MM.1S (cell line): ENCODE results near the gene GSN.

ENCODE experiments used
- DNase-seq: peaks from one replicate; pipeline ENCODE4 v3.0.0-alpha.2; 2015
- H2AFZ ChIP-seq: fragments of 300-600 bp; sonication (generic); 2 replicates; pipeline ENCODE4 v1.6.0; 2016; ENCODE audit warnings: antibody characterized with exemption, low read length
- H3F3A ChIP-seq: fragments of 300-600 bp; sonication (generic); 2 replicates; pipeline ENCODE4 v1.6.1; 2016; ENCODE audit warnings: mild to moderate bottlenecking, antibody characterized with exemption, low read length, moderate library complexity, mixed read lengths; ENCODE audit not compliant: insufficient read depth
- H3K27ac ChIP-seq: fragments of 300-600 bp; sonication (generic); 2 replicates; pipeline ENCODE4 v1.5.1; 2016; ENCODE audit warnings: mild to moderate bottlenecking, low read length
- H3K27me3 ChIP-seq: fragments of 300-600 bp; sonication (generic); replicated peaks from 2 replicates; pipeline ENCODE4 v1.6.0; 2016; ENCODE audit warnings: low read length; ENCODE audit not compliant: insufficient read depth
- H3K36me3 ChIP-seq: fragments of 300-600 bp; sonication (generic); replicated peaks from 2 replicates; pipeline ENCODE4 v1.6.1; 2016; ENCODE audit warnings: mild to moderate bottlenecking, low read length, mixed read lengths; ENCODE audit not compliant: insufficient read depth
- H3K4me1 ChIP-seq: fragments of 300-600 bp; sonication (generic); 2 replicates; pipeline ENCODE4 v1.6.1; 2016; ENCODE audit warnings: low read length, mixed read lengths
- H3K4me2 ChIP-seq: fragments of 300-600 bp; sonication (generic); 2 replicates; pipeline ENCODE4 v1.6.0; 2016; ENCODE audit warnings: low read depth, low read length
- H3K4me3 ChIP-seq: fragments of 300-600 bp; sonication (generic); 2 replicates; pipeline ENCODE4 v1.5.1; 2016; ENCODE audit warnings: low read length, mixed read lengths
- H3K79me2 ChIP-seq: fragments of 300-600 bp; sonication (generic); 2 replicates; pipeline ENCODE4 v1.6.1; 2016; ENCODE audit warnings: mixed run types, low read length, mixed read lengths
- H3K9ac ChIP-seq: fragments of 300-600 bp; sonication (generic); 2 replicates; pipeline ENCODE4 v1.6.1; 2016; ENCODE audit warnings: low read length, mixed read lengths
- H3K9me2 ChIP-seq: fragments of 300-600 bp; sonication (generic); replicated peaks from 2 replicates; pipeline ENCODE4 v1.6.1; 2016; ENCODE audit warnings: mild to moderate bottlenecking, low read length, mixed read lengths; ENCODE audit not compliant: insufficient read depth
- H3K9me3 ChIP-seq: fragments of 300-600 bp; sonication (generic); replicated peaks from 2 replicates; pipeline ENCODE4 v1.6.1; 2016; ENCODE audit warnings: mild to moderate bottlenecking, low read length, mixed read lengths; ENCODE audit not compliant: insufficient read depth
- H4K20me1 ChIP-seq: fragments of 300-600 bp; sonication (generic); 2 replicates; pipeline ENCODE4 v1.6.1; 2016; ENCODE audit warnings: mild to moderate bottlenecking, low read length, moderate library complexity, mixed read lengths; ENCODE audit not compliant: insufficient read depth
- CTCF ChIP-seq: fragments of 300-600 bp; sonication (generic); IDR thresholded peaks from 2 replicates; pipeline ENCODE4 v1.5.1; 2016; ENCODE audit warnings: antibody characterized with exemption, low read length, mixed read lengths
- EZH2 ChIP-seq: fragments of 300-600 bp; sonication (generic); optimal IDR thresholded peaks from 2 replicates; pipeline ENCODE3; 2017; ENCODE audit warnings: low read depth, mild to moderate bottlenecking, antibody characterized with exemption, low read length, mixed read lengths
- EZH2phosphoT487 ChIP-seq: fragments of 300-600 bp; sonication (generic); IDR thresholded peaks from 2 replicates; pipeline ENCODE4 v1.6.1; 2018; ENCODE audit warnings: antibody characterized with exemption, low read length

Gene GSN

GRCh38 chr9:121321016-121321503, 53.1 kb downstream of the GSN start:
- no peaks in the 10 kb centered on the region for H3K79me2 ChIP-seq
- H3K4me3 ChIP-seq, result no peak overlapping the region
- no peaks in the 10 kb centered on the region for H4K20me1 ChIP-seq
- H3K36me3 ChIP-seq, result no peaks in the 10 kb centered on the region
- no peaks in the 10 kb centered on the region for H3K9me2 ChIP-seq
- H2AFZ ChIP-seq, result no peak overlapping the region
- no peaks in the 10 kb centered on the region for H3F3A ChIP-seq
- DNase-seq, result no peak
- TF ChIP-seq EZH2phosphoT487, result no peak
- no peak for TF ChIP-seq CTCF
- no peak for TF ChIP-seq EZH2
- H3K4me2 ChIP-seq, result no peak overlapping the region
- no peak overlapping the region for H3K27ac ChIP-seq
- H3K4me1 ChIP-seq, result no peaks in the 10 kb centered on the region
- no peaks in the 10 kb centered on the region for H3K9me3 ChIP-seq
- no peak overlapping the region for H3K9ac ChIP-seq
- H3K27me3 ChIP-seq, result no peaks in the 10 kb centered on the region

GRCh38 chr9:121322037-121322736, 54.2 kb downstream of the GSN start:
- Histone ChIP-seq H3K79me2 (no peaks in the 10 kb centered on the region), H2AFZ (no peak overlapping the region), H3K27me3 (no peaks in the 10 kb centered on the region), H3K4me2 (no peak overlapping the region), H3K9me2 (no peaks in the 10 kb centered on the region), H3K4me1 (no peaks in the 10 kb centered on the region), H3F3A (no peaks in the 10 kb centered on the region), H4K20me1 (no peaks in the 10 kb centered on the region), H3K4me3 (no peak overlapping the region), H3K9me3 (no peaks in the 10 kb centered on the region), H3K27ac (no peak overlapping the region), H3K9ac (no peak overlapping the region), H3K36me3 (no peaks in the 10 kb centered on the region)
- no peak for DNase-seq
- TF ChIP-seq EZH2phosphoT487 (no peak), EZH2 (no peak), CTCF (no peak)

DNA sequence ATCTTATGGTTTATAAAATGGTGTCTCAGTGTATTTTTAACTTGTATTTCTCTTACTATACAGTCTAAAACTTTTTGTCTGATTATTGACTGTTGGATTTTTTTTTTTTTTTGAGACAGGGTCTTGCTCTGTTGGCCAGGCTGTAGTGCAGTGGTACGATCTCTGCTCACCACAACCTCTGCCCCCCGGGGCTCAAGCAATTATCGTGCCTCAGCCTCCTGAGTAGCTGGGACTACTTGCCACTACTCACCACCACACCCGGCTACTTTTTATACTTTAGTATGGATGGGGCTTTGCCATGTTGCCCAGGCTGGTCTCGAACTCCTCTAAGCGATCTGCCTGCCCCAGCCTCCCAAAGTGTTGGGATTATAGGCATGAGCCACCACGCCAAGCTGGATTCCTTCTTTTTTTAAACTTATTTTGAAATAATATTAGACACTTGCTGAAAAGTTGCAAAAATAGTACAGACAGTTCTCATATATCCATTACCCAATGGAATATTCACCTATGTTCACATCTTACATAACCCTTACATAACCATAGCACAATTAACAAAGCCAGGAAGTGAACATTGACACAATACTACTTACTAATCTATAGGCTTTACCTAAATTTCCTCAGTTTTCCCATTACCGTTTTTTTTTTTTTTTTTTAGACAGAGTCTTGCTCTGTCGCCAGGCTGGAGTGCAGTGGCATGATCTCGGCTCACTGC, 54.9 kb downstream of the GSN start:
- H3K27ac ChIP-seq, result no peak overlapping the region
- H3K4me1 ChIP-seq, result no peaks in the 10 kb centered on the region
- no peak overlapping the region for H3K9ac ChIP-seq
- no peaks in the 10 kb centered on the region for H3F3A ChIP-seq
- H3K4me2 ChIP-seq, result no peak overlapping the region
- H3K4me3 ChIP-seq, result no peak overlapping the region
- H3K79me2 ChIP-seq, result no peaks in the 10 kb centered on the region
- H4K20me1 ChIP-seq, result no peaks in the 10 kb centered on the region
- no peaks in the 10 kb centered on the region for H3K9me3 ChIP-seq
- H3K27me3 ChIP-seq, result no peaks in the 10 kb centered on the region
- no peaks in the 10 kb centered on the region for H3K36me3 ChIP-seq
- DNase-seq, result no peak
- TF ChIP-seq EZH2 (no peak), EZH2phosphoT487 (no peak), CTCF (no peak)
- no peak overlapping the region for H2AFZ ChIP-seq
- no peaks in the 10 kb centered on the region for H3K9me2 ChIP-seq
